A204.1 (cell line): ENCODE results near the gene ZEB2.

Source experiments
- FAIRE-seq: peaks from 2 replicates; lab custom pipeline; 2012; peaks lifted over from hg19 to GRCh38; lab: Jason Lieb, UNC

ZEB2 gene

GRCh38 chr2:144470334-144470733 is 49.6 kb downstream of the ZEB2 start:
- no peak for FAIRE-seq

GRCh38 chr2:144469798-144470197 is 50.1 kb downstream of the ZEB2 start:
- FAIRE-seq: no peak

GRCh38 chr2:144468823-144469595 is 50.9 kb downstream of the ZEB2 start:
- no peak for FAIRE-seq

- FAIRE-seq: no peak
Measured at GRCh38 chr2:144467502-144468137, 52.3 kb downstream of the ZEB2 start.

- no peak for FAIRE-seq
Measured at GRCh38 chr2:144466637-144467036, 53.3 kb downstream of the ZEB2 start.

GRCh38 chr2:144465749-144466148 is 54.2 kb downstream of the ZEB2 start:
- no peak for FAIRE-seq

- FAIRE-seq: no peak
Measured at GRCh38 chr2:144464730-144465129, 55.2 kb downstream of the ZEB2 start.

GRCh38 chr2:144463266-144463665 is 56.7 kb downstream of the ZEB2 start:
- no peak for FAIRE-seq

GRCh38 chr2:144462266-144462665 is 57.7 kb downstream of the ZEB2 start:
- FAIRE-seq: no peak

- FAIRE-seq: no peak
Measured at GRCh38 chr2:144461308-144461766, 58.6 kb downstream of the ZEB2 start.

GRCh38 chr2:144460727-144461307 is 59.1 kb downstream of the ZEB2 start:
- FAIRE-seq: no peak

- no peak for FAIRE-seq
Measured at GRCh38 chr2:144459937-144460336, 60.0 kb downstream of the ZEB2 start.

GRCh38 chr2:144459286-144459685 is 60.6 kb downstream of the ZEB2 start:
- FAIRE-seq: no peak

- FAIRE-seq: no peak
Measured at GRCh38 chr2:144458541-144458940, 61.4 kb downstream of the ZEB2 start.

- no peak for FAIRE-seq
Measured at GRCh38 chr2:144456680-144457079, 63.2 kb downstream of the ZEB2 start.

GRCh38 chr2:144455987-144456386 is 63.9 kb downstream of the ZEB2 start:
- FAIRE-seq: no peak

- no peak for FAIRE-seq
Measured at GRCh38 chr2:144454466-144455287, 65.2 kb downstream of the ZEB2 start.

GRCh38 chr2:144453486-144454158 is 66.3 kb downstream of the ZEB2 start:
- no peak for FAIRE-seq

- FAIRE-seq: no peak
Measured at GRCh38 chr2:144452989-144453336, 67.0 kb downstream of the ZEB2 start.

- FAIRE-seq: no peak
Measured at GRCh38 chr2:144452169-144452988, 67.5 kb downstream of the ZEB2 start.

- FAIRE-seq: no peak
Measured at GRCh38 chr2:144451443-144451842, 68.5 kb downstream of the ZEB2 start.
